GM12872 (cell line): ENCODE results near the gene TAOK1.

ENCODE experiments used
- TF ChIP-seq, protein P1 (sequence below): IDR thresholded peaks from 3 replicates; pipeline ENCODE4 v1.5.1; 2011; ENCODE audit warnings: low read depth, mild to moderate bottlenecking, low read length, moderate library complexity; ENCODE audit not compliant: insufficient read depth

The TAOK1 gene

DNA sequence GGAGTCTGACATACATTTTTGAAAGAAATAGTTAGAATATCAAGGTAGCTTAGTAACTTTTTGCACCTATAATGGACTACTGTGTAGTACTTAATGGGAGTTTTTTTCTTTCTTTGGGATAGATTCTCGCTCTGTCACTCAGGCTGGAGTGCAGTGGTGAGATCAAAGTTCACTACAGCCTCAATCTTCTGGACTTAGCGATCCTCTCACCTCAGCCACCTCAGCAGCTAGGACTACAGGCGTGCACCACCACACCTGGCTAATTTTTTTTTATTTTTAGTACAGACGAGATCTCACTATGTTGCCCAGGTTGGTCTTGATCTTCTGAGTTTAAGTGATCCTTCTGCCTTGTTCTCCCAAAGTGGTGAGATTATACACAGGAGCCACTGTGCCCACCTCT is 9.5 kb downstream of the TAOK1 start:
- TF ChIP-seq, protein P1, sequence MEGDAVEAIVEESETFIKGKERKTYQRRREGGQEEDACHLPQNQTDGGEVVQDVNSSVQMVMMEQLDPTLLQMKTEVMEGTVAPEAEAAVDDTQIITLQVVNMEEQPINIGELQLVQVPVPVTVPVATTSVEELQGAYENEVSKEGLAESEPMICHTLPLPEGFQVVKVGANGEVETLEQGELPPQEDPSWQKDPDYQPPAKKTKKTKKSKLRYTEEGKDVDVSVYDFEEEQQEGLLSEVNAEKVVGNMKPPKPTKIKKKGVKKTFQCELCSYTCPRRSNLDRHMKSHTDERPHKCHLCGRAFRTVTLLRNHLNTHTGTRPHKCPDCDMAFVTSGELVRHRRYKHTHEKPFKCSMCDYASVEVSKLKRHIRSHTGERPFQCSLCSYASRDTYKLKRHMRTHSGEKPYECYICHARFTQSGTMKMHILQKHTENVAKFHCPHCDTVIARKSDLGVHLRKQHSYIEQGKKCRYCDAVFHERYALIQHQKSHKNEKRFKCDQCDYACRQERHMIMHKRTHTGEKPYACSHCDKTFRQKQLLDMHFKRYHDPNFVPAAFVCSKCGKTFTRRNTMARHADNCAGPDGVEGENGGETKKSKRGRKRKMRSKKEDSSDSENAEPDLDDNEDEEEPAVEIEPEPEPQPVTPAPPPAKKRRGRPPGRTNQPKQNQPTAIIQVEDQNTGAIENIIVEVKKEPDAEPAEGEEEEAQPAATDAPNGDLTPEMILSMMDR: no peak

DNA sequence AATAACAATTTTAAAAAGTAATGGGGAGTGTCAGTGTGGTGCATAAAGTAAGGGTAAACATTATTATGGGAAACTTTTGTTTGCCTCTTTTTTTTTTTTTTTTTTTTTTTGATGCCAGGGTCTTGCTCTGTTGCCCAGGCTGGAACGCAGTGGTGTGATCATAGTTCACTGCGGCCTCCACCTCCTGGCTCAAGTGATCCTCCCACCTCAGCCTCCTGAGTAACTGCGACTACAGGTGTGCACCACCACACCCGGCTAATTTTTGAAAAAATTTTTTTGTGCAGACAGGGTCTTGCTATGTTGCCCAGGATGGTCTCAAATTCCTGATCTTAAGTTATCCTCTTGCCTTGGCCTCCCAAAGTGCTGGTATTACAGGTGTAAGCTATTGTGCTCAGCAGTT is 10.7 kb downstream of the TAOK1 start:
- TF ChIP-seq, protein P1: no peak

DNA sequence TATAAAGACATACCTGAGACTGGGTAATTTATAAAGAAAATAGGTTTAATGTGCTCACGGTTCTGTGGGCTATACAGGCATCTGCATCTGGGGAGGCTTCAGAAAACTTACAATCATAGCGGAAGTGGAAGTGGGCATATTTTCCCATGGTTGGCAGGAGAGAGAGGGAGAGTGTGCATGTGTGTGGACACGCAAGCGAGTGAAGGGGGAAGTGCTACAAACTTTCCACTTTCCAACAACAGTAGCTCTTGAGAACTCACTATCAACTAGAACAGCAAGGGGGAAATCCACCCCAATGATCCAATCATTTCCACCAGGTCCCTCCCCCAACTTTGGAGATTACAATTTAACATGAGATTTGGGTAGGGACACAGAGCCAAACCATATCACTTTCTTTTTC is 11.1 kb downstream of the TAOK1 start:
- TF ChIP-seq, protein P1: no peak

DNA sequence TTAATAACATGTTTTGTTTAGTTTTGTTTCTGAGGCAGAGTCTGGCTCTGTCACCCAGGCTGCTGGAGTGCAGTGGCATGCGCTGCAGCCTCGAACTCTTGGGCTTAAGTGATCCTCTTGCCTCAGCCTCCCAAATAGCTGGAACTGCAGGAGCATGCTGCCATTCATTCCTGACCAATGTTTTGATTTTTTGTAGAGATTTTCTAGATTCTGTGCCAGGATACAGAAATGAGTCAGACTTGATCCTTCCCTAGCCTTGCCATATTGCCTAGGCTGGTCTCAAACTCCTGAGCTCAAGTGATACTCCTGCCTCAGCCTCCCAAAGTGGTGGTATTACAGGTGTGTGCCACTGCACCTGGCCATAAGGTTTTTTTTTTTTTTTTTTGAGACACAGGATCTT is 17.7 kb downstream of the TAOK1 start:
- TF ChIP-seq, protein P1: no peak

DNA sequence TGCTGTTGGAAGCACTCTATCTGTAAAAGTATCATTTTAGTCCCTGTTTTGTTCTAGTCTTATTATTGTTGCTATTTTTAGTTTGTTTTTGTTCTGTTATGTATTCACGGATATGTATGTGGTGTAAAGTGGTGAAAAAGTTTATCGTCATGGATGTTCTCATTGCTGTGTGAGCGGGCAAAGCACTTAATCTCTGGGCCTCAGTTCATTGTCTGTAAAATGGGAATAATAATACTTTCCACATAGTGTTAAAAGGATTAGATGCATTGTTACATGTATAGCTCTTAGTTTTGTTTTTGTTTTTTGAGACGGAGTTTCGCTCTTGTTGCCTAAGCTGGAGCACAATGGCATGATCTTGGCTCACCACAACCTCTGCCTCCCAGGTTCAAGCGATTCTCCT is 19.8 kb downstream of the TAOK1 start:
- TF ChIP-seq, protein P1: no peak

DNA sequence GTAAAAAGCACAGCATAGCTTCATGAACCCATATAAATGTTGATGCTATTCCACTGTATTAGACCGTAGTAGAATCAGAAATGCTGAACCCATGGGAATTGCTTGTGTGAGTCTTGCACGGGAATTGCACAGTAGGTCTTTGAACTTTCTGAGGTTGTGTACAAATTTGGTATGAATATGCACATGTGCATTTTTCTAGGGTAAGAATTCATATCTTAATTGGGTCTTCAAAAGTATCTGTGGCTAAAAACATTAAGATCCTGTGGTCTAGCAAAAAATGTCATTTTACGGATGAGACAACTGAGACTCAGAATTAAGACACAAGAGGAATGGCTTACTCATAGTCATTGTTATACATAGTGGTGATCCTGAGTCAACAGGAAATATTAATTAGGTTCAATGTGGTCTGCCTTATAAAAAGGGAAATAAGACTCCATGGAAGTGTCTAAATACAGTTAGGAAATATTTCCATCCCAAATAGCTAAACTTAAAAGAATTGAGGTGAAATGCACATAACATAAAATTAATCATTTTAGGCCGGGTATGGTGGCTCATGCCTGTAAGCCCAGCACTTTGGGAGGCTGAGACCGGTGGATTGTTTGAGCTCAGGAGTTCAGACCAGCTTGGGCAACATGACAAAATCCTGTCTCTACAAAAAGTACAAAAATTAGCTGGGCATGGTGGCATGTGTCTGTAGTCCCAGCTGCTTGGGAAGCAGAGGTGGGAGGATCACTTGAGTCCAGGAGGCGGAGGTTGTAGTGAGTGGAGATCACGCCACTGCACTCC is 22.8 kb downstream of the TAOK1 start:
- TF ChIP-seq, protein P1: no peak

DNA sequence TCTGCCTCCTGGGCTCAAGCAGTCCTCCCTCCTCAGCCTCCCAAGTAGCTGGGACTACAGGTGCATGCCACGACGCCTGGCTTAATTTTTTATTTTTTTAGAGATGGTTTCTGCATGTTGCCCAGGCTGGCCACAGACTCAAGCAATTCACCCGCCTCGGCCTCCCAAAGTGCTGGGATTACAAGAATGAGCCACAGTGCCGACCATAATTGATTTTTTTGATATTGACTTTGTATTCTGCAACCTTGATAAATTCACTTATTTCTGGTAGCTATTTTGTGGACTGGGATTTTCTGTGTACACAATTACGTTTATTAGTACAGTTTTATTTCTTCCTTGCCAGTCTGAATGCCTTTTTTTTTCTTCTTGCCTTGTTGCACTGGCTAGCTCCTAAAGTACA is 30.0 kb downstream of the TAOK1 start:
- TF ChIP-seq, protein P1: no peak
